ENCODE measurements around the gene HHEX.
"Not testable (repeated sequence)": the region's sequence is repeated elsewhere in the genome, so short reads cannot be mapped to it uniquely, and the experiment has no call there.

The HHEX gene

DNA sequence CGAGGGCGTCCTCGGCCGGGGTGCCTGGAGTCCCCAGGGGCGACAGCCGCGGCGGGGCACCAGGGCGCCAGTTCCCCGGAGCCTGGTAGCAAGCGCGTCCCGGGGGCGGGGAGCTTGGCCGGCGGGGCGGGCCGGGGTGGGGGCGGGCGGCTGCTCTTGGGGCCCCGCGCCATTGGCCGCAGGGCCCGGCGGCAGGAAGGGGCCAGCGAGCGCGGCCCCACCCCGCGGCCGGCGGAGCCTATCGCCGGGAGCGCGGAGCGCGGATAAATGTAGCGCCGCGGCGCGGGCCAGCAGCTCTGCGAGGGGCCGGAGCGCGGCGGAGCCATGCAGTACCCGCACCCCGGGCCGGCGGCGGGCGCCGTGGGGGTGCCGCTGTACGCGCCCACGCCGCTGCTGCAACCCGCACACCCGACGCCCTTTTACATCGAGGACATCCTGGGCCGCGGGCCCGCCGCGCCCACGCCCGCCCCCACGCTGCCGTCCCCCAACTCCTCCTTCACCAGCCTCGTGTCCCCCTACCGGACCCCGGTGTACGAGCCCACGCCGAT, at the start of gene HHEX:
Gene HHEX (plus strand): TSS at position 293 of the 548 bp plus-strand sequence. CDS start 32 bp downstream, at position 325.
- TF ChIP-seq, protein P1, sequence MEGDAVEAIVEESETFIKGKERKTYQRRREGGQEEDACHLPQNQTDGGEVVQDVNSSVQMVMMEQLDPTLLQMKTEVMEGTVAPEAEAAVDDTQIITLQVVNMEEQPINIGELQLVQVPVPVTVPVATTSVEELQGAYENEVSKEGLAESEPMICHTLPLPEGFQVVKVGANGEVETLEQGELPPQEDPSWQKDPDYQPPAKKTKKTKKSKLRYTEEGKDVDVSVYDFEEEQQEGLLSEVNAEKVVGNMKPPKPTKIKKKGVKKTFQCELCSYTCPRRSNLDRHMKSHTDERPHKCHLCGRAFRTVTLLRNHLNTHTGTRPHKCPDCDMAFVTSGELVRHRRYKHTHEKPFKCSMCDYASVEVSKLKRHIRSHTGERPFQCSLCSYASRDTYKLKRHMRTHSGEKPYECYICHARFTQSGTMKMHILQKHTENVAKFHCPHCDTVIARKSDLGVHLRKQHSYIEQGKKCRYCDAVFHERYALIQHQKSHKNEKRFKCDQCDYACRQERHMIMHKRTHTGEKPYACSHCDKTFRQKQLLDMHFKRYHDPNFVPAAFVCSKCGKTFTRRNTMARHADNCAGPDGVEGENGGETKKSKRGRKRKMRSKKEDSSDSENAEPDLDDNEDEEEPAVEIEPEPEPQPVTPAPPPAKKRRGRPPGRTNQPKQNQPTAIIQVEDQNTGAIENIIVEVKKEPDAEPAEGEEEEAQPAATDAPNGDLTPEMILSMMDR (IDR thresholded peaks at IDR 0.05; ENCODE audit: low read depth, low read length) = no peak
- no peak for DNase-seq (ENCODE audit: extremely low read depth, low read depth)

DNA sequence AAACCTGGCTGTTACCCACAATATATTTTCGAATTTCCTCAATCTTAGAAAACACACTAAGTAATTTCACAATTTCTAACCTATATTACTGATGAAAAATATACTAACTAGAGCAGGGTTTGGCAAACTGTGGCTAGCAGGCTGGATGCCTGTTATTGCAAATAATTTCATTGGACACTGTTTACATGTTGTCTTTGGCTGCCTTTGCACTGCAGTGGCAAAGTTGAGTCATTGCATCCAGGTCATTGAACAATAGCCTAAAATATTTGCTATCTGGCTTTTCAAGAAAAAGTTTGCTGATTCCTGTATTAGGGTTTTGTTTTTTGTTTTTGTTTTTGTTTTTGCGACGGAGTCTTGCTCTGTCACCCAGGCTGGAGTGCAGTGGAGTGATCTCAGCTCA, 49.6 kb upstream of the HHEX start:
- peak; percentile 40 for DNase-seq (ENCODE audit: extremely low read depth, low read depth)

DNA sequence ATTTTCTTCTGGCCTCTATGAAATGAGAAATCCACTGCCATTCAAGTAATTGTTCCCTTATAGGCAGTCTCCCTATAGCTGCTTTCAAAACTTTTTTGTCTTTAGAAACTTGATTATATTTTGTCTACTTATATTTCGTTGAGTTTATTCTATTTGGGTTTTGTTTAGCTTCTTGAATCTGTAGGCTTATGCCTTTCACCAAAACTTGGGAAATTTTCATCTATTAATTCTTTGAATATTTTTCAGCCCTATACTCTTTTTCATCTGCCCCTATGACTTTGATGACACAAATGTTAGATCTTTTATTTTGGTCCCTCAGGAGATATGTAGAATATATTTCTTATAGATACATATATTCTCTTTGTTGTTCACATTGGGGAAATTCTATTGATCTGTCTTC, 48.3 kb upstream of the HHEX start:
- DNase-seq (ENCODE audit: extremely low read depth, low read depth) = no peak
- TF ChIP-seq, protein P1 (IDR thresholded peaks at IDR 0.05; ENCODE audit: low read depth, low read length) = no peak

More for the DNA sequence above, 49.6 kb upstream of the HHEX start:
- TF ChIP-seq, protein P1 (IDR thresholded peaks at IDR 0.05; ENCODE audit: low read depth, low read length) = peak; percentile 11; the same call in 1 of the 2 replicates

DNA sequence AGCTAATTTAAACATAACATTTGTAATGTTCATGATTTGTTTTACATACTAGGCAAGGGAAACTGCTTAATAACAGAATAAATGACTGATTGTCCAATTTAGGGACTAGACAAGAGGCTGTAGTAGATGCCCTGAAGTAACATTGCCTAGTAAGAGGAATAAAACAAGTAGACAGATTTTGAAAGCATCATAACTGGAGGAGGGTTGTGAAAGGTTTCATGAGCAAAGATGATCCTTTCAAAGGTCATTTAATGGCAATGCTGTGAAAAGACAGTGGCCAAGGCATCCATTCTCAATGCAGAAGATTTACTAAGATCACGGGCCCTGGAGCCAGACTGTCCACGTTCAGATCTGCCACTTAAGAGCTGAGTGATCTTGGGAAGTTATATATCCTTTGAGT, 44.8 kb upstream of the HHEX start:
- TF ChIP-seq, protein P1 (IDR thresholded peaks at IDR 0.05; ENCODE audit: low read depth, low read length) = no peak
- DNase-seq (ENCODE audit: extremely low read depth, low read depth) = no peak

DNA sequence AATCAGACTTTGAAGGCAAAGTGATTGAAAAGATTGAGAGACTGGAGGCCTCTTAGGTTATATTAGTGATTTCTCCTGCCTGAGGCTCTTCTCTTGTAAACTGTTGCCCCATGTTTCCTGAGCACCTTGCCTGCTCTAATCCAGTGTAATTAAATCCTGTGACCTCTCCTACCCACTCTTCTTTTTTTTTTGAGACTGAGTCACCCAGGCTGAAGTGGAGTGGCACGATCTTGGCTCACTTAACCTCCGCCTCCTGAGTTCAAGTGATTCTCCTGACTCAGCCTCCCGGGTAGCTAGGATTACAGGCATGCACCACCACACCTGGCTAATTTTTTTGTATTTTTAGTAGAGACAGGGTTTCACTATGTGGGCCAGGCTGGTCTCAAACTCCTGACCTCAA, 38.9 kb upstream of the HHEX start:
- DNase-seq (ENCODE audit: extremely low read depth, low read depth) = not testable (repeated sequence)

DNA sequence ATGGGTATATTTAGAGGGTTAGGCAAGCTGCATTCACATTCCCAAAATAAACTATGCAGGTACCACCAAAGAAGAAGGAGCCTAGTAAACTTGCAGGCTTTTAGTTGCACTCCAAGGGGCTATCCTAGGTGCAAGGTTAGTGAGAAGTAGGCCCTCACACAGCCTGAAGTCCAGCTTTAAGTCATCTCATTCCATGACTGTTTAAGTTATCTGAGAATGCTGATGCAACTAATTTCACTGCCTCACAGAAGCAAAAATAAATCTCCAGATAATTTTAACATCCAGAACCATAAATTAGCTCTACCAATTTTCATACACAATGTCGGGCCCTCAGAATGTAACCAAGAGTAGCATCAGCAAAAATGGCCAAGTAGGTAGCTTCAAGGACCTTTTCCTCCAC, 34.3 kb upstream of the HHEX start:
- no peak for DNase-seq (ENCODE audit: extremely low read depth, low read depth)
- TF ChIP-seq, protein P1 (IDR thresholded peaks at IDR 0.05; ENCODE audit: low read depth, low read length) = no peak

DNA sequence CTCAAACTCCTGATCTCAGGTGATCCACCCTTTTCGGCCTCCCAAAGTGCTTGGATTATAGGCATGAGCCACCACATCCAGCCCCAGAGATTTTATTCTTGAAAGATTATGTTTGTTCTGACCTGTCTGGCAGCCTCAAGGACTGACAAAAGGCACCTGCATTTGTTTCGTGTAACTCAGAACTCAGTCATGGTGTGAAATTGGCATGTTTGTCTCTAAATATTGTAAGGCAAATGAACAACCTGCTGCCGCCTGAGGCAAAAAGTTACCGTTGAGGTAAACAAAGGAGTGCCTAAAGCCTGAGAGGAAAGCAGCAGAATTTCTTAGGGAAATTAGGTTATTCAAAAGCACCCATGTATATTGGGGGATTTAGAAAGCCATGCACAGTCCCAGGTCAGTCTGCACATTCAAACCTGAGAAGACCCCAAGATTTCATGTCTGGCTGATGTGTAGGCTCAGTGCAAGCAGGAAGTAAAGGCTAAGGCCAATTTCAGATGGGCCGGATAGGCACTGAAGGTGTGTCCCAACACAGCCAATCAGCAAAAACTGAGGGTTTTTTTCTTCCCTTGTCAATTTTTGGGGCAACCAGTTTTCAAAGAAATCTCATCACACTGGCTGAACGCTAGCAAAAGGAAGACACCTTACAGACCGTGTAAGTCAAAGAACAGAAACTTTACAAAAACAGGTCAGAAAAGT, 33.3 kb upstream of the HHEX start:
- no peak for DNase-seq (ENCODE audit: extremely low read depth, low read depth)
- TF ChIP-seq, protein P1 (IDR thresholded peaks at IDR 0.05; ENCODE audit: low read depth, low read length) = no peak

DNA sequence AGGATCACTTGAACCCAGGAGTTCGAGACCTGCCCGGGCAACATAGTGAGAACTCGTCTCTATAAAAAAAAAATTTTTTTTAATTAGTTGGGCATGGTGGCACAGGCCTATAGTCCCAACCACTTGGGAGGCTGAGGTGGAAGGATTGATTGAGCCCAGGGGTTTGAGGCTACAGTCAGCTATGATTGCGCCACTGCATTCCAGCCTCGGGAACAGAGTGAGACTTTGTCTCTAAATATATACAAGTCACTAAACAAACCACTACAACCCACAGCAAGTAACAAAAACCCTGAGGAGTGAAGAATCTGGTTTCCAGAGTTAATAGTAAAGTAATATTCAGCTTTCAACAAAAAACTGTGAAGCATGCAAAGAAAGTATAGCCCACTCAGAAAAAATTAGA, 32.7 kb upstream of the HHEX start:
- DNase-seq (ENCODE audit: extremely low read depth, low read depth) = no peak
- TF ChIP-seq, protein P1 (IDR thresholded peaks at IDR 0.05; ENCODE audit: low read depth, low read length) = no peak
